Esophagus squamous epithelium (tissue), 5 donors: ENCODE results near the gene LRRC4C. TPM values are rescaled to one million over a fixed set of nuclear protein-coding genes. Genes with fewer than 3 reads are reported as not detected.

Experiments
- DNase-seq: peaks from one replicate; lab custom pipeline; 2025; lab: John Stamatoyannopoulos, UW
- H3K27ac ChIP-seq, 4 donors: fragments of 200-600 bp; sonication (generic); one replicate each; pipeline ENCODE4 v1.5.1; 2016 to 2019; ENCODE audit warnings: mild to moderate bottlenecking in 1 of 4
- H3K27me3 ChIP-seq, 4 donors: fragments of 200-600 bp; sonication (generic); 1 replicate in 3 of 4; 2 replicates in 1 of 4; pipeline versions ENCODE4 v1.5.1 to v1.6.0; 2017 to 2021; ENCODE audit warnings: antibody characterized with exemption in 1 of 4
- H3K36me3 ChIP-seq, 3 donors: fragments of 200-600 bp; sonication (generic); one replicate each; pipeline ENCODE4 v1.5.1; 2016 to 2019
- H3K4me1 ChIP-seq, 3 donors: fragments of 200-600 bp; sonication (generic); one replicate each; pipeline ENCODE4 v1.5.1; 2017 to 2019
- H3K4me3 ChIP-seq, 4 donors: fragments of 200-600 bp; sonication (generic); 1 replicate in 3 of 4; 2 replicates in 1 of 4; pipeline ENCODE4 v1.5.1; 2016 to 2019; ENCODE audit warnings: mild to moderate bottlenecking in 2 of 4, moderate library complexity in 1 of 4
- H3K9me3 ChIP-seq, 3 donors: fragments of 200-600 bp; sonication (generic); one replicate each; pipeline ENCODE4 v1.5.1; 2016 to 2019
- POLR2A ChIP-seq, 4 donors: fragments of 450-650 bp; IDR thresholded peaks; one replicate each; pipeline ENCODE4 v1.6.1; 2017; ENCODE audit warnings: antibody characterized with exemption in 4 of 4, mild to moderate bottlenecking in 4 of 4, moderate library complexity in 3 of 4
- WGBS, 2 donors: methylation state at CpG; one replicate each; pipeline ENCODE4 v1.1.5; 2018; 5-methylcytosine and 5-hydroxymethylcytosine counted together
- intact Hi-C: fragments of 100-400 bp; cut with DNase I; formaldehyde crosslinking; loops from one replicate; pipeline ENCODE4 v1.15.0; 2022
- total RNA-seq, 4 donors: library from RNA; depleted of rRNA; stranded (reverse); fragments of >200 nt; gene quantifications; one replicate each; pipeline ENCODE4 v1.1.0, GENCODE V29; 2016
- TF ChIP-seq, protein P1 (sequence below), 6 experiments: fragments of 450-650 bp in 4 of 6; fragments of 200-600 bp in 2 of 6; sonication (generic) in 2 of 6; IDR thresholded peaks; one replicate each; pipeline ENCODE4 v1.5.1; 2016 to 2019; ENCODE audit warnings: antibody characterized with exemption in 6 of 6, mild to moderate bottlenecking in 4 of 6, moderate library complexity in 4 of 6
- donor health status: DM: yes; HTN: yes; CAD: no.

The LRRC4C gene
- total RNA-seq, 4 donors from 2014 or later: 0.09 to 0.38 (median 0.30) TPM; not detected in 1

DNA sequence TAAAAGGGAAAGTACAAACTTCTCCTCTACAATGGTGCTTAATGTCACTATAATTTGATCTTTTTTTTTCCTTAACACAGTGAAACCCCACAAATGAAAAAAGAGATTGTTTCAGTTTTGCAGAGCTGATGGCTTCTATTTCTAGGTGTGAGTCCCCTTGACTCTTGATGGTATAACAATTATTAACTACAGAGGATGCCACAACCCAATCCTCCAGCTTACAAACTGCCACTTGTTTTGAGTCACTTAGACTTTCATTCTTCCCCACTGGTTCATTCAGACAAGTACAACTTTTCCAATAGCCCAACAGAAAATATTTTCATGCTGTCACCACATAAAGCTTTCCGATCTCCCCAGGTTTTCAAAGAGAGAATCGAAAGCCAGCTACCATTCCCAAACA, 812.2 kb downstream of the LRRC4C start:
- no peaks in the 10 kb centered on the region for H3K36me3 ChIP-seq
- no peaks in the 10 kb centered on the region for H3K4me1 ChIP-seq
- no peak for DNase-seq
- H3K4me3 ChIP-seq: no peak overlapping the region
- H3K27me3 ChIP-seq: no peaks in the 10 kb centered on the region
- peaks cover 0 to 22% (median 0%) of the 10 kb centered on the region in 3 donors for H3K9me3 ChIP-seq
- intact Hi-C loops: no loop called here
- no peak overlapping the region for H3K27ac ChIP-seq
- TF ChIP-seq POLR2A (IDR thresholded peaks at IDR 0.05): no peak
- TF ChIP-seq, protein P1, sequence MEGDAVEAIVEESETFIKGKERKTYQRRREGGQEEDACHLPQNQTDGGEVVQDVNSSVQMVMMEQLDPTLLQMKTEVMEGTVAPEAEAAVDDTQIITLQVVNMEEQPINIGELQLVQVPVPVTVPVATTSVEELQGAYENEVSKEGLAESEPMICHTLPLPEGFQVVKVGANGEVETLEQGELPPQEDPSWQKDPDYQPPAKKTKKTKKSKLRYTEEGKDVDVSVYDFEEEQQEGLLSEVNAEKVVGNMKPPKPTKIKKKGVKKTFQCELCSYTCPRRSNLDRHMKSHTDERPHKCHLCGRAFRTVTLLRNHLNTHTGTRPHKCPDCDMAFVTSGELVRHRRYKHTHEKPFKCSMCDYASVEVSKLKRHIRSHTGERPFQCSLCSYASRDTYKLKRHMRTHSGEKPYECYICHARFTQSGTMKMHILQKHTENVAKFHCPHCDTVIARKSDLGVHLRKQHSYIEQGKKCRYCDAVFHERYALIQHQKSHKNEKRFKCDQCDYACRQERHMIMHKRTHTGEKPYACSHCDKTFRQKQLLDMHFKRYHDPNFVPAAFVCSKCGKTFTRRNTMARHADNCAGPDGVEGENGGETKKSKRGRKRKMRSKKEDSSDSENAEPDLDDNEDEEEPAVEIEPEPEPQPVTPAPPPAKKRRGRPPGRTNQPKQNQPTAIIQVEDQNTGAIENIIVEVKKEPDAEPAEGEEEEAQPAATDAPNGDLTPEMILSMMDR (IDR thresholded peaks at IDR 0.05): no peak
- 78 to 95% methylated on average over 2 of the region's 2 CpGs for WGBS, 2 donors

DNA sequence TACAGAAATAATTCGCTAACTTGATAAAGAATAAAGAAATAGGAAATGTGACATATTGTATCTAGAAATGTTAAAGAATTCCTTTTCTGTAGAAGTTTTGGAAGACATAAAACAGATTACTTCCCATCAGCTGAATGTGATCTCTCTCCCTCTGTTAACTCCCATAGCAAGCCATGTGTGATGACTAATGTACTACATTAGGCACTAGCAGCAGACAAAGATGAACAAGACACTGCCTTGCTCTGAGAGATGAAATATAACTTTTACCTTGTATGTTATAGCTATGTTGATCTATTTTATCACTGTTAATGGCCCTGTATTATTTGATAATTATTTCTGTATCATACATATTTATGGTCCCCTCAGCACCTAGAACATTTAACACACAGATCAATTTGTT, 817.2 kb downstream of the LRRC4C start:
- no peak for DNase-seq

DNA sequence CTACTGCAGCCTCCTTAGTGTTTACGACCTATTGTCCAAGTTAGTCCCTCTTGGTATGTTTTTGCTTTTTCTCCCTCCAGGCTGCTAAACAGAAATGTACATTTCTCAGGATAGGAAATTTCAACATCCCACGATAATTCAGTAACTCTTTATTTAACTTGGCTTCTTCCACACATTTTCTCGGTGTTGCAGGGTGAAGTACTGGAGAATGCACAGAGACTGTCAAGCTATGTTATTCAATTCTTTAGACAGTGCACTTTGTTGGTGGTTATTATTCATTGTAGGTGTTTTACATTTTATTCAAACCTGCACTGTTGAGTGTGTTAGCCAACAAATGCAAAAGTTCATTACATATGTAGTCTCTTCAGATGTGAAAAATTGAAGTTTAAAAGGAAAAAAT, 839.8 kb downstream of the LRRC4C start:
- Histone ChIP-seq H3K27ac (no peak overlapping the region), H3K27me3 (no peaks in the 10 kb centered on the region), H3K4me1 (no peaks in the 10 kb centered on the region), H3K36me3 (no peaks in the 10 kb centered on the region), H3K4me3 (no peak overlapping the region), H3K9me3 (peaks cover 0 to 5% (median 0%) of the 10 kb centered on the region in 3 donors)
- no peak for DNase-seq
- intact Hi-C loops: no loop called here
- WGBS, 2 donors: 73 to 79% methylated on average over 3 of the region's 3 CpGs
- TF ChIP-seq, protein P1 (IDR thresholded peaks at IDR 0.05): no peak
- TF ChIP-seq POLR2A (IDR thresholded peaks at IDR 0.05): no peak

More for the DNA sequence above, 817.2 kb downstream of the LRRC4C start:
- Histone ChIP-seq H3K27ac (no peak overlapping the region), H3K9me3 (peaks cover 0 to 2% (median 0%) of the 10 kb centered on the region in 3 donors), H3K27me3 (no peaks in the 10 kb centered on the region), H3K36me3 (no peaks in the 10 kb centered on the region), H3K4me1 (no peaks in the 10 kb centered on the region), H3K4me3 (no peak overlapping the region)
- intact Hi-C loops: no loop called here
- 45 to 65% methylated on average over 1 of the region's 1 CpG for WGBS, 2 donors
- TF ChIP-seq, protein P1 (IDR thresholded peaks at IDR 0.05): no peak
- no peak for TF ChIP-seq POLR2A (IDR thresholded peaks at IDR 0.05)

DNA sequence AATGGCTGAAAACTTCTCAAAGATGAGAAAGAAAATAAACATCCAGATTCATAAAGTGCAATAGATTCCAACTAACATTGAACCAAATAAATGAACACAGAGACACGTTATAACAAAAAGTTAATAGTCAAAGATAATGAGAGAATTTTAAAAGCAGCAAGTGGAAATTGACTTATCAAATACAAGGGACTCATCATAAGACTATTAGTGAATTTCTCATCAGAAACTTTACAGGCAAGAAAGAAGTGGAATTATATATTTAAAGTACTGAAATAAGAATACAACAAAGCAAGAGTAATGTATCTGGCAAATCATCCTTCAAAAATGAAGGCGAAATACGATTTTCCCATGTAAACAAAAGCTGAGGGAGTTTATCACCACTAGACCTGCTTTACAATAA, 852.7 kb downstream of the LRRC4C start:
- no peak for TF ChIP-seq POLR2A (IDR thresholded peaks at IDR 0.05)
- TF ChIP-seq, protein P1 (IDR thresholded peaks at IDR 0.05): no peak
- no peak for DNase-seq
- Histone ChIP-seq H3K27ac (no peak overlapping the region), H3K4me3 (no peak overlapping the region), H3K4me1 (no peaks in the 10 kb centered on the region), H3K36me3 (no peaks in the 10 kb centered on the region), H3K9me3 (peaks cover 0 to 23% (median 10%) of the 10 kb centered on the region in 3 donors), H3K27me3 (no peaks in the 10 kb centered on the region)
- intact Hi-C loops: no loop called here
- 74 to 76% methylated on average over 3 of the region's 3 CpGs for WGBS, 2 donors

DNA sequence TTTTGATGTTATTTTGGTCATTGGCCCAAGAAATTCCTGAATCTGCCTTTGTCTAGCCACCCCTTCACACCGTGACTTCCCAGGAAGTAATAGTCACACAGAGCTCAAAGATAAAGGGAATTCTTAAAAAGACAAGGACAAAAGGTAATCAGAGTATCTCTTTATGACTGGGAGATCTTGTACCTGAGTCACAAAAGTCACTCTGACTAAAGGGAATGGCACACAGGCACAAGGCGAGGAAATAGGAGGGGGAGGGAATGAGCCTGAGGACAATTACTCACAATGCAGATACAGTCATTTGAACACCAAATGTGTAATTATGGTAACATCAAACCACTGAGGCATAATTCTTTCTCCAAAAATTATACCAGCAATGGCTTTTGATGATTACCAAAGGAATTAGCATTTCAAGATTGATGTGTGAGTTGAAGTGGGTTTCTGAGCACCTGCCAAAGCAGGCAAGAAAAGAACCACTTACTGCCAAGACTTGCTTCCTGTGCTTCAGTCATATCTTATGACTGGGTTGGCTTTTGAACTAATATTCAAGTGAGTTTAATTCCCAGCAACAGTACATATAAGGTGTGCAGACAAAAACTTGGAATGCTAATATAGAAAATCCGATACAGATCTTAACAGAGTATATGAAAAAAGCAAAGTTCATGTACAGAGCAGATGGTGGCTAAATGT, 856.4 kb downstream of the LRRC4C start:
- no peak for TF ChIP-seq POLR2A (IDR thresholded peaks at IDR 0.05)
- TF ChIP-seq, protein P1 (IDR thresholded peaks at IDR 0.05): no peak
- intact Hi-C loops: no loop called here
- H3K36me3 ChIP-seq: no peaks in the 10 kb centered on the region
- H3K4me3 ChIP-seq: no peak overlapping the region
- peaks cover 0 to 23% (median 10%) of the 10 kb centered on the region in 3 donors for H3K9me3 ChIP-seq
- no peak for DNase-seq
- H3K4me1 ChIP-seq: no peaks in the 10 kb centered on the region
- 60 to 63% methylated on average over 3 of the region's 3 CpGs for WGBS, 2 donors
- H3K27me3 ChIP-seq: no peaks in the 10 kb centered on the region
- H3K27ac ChIP-seq: no peak overlapping the region
